GM06990 (cell line): Measurements from ENCODE around the gene PLPP6.

ENCODE experiments used
- DNase-seq: peaks from one replicate; pipeline ENCODE4 v3.0.0-alpha.2; 2011; ENCODE audit not compliant: insufficient read length; ENCODE audit errors: extremely low read depth
- H3K27me3 ChIP-seq: replicated peaks from 2 replicates; pipeline ENCODE4 v1.6.0; 2011; ENCODE audit warnings: low read length; ENCODE audit not compliant: control insufficient read depth, insufficient read depth
- H3K36me3 ChIP-seq: 2 replicates; pipeline ENCODE4 v1.5.1; 2011; ENCODE audit warnings: low read length; ENCODE audit not compliant: control insufficient read depth, insufficient read depth
- H3K4me3 ChIP-seq: replicated peaks from 2 replicates; pipeline ENCODE4 v1.5.1; 2011; ENCODE audit warnings: low read depth, mild to moderate bottlenecking, control low read depth, low read length
- TF ChIP-seq, protein P1 (sequence below): IDR thresholded peaks from 2 replicates; pipeline ENCODE4 v1.5.1; 2011; ENCODE audit warnings: low read length, control low read depth, mild to moderate bottlenecking, inconsistent platforms; ENCODE audit not compliant: insufficient read depth, poor library complexity, severe bottlenecking

Gene PLPP6

DNA sequence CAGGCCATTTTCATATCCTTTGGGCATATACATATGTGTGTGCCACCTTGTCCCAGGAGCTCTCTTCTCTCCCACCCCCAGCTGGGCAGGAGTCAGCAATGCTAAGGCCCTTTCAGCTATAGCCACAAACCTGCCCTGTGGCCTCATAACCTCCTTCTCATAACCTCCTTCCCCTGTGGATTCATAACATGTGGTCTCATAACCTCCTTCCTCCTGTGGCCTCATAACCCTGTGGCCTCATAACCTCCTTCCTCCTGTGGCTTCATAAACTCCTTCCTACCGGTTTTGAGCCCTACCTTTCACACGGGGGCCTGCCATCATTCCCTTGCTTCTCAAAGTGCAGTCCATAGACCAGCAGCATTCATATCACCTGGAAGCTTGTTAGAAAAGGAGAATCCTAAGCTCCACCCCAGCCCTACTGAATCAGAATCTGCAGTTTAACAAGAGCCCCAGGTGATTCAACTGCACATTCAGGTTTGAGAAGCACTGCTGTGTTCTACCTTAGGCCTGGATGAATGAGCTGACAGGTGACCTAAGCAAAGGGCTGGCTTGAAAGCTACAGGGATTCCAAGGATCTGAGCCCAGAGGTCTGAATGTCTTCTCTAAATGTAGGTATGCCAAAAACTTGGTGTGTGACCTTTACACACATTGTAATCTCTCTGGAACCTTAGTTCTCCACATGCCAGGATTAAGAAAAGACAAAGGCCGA, 41.9 kb upstream of the PLPP6 start:
- Histone ChIP-seq H3K27me3 (no peaks in the 10 kb centered on the region), H3K36me3 (no peaks in the 10 kb centered on the region), H3K4me3 (no peak overlapping the region)
- TF ChIP-seq, protein P1, sequence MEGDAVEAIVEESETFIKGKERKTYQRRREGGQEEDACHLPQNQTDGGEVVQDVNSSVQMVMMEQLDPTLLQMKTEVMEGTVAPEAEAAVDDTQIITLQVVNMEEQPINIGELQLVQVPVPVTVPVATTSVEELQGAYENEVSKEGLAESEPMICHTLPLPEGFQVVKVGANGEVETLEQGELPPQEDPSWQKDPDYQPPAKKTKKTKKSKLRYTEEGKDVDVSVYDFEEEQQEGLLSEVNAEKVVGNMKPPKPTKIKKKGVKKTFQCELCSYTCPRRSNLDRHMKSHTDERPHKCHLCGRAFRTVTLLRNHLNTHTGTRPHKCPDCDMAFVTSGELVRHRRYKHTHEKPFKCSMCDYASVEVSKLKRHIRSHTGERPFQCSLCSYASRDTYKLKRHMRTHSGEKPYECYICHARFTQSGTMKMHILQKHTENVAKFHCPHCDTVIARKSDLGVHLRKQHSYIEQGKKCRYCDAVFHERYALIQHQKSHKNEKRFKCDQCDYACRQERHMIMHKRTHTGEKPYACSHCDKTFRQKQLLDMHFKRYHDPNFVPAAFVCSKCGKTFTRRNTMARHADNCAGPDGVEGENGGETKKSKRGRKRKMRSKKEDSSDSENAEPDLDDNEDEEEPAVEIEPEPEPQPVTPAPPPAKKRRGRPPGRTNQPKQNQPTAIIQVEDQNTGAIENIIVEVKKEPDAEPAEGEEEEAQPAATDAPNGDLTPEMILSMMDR = no peak
- DNase-seq = no peak

DNA sequence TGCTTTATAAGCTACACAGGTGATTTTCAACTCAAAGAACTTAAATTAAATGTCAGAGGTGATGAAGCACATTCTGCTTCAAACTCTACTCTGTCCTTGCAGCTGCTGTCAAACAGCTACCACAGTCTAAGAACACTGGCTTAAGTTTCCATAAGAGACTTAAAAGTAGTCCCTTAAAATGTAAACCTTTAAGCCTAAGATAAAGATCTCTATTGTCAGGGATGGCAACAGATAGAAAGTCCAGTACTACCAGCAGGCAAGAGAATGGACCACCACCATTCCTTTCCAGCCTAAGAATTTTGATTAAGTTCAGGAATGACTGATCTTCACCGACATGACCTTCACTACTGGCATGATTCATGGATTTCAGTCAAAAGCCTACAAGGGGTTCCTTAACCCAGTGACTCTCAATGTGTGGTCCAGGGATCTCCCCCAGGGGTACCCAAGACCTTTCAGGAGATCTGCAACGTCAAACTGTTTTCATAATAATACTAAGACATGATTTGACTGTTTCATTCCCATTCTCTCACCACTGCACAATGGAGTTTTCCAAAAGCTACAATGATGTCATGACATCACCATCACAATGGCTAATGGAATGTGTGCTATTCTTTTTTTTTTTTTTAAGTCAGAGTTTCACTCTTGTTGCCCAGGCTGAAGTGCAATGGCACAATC, 41.1 kb upstream of the PLPP6 start:
- DNase-seq = no peak
- no peak overlapping the region for H3K4me3 ChIP-seq
- H3K27me3 ChIP-seq = no peaks in the 10 kb centered on the region
- TF ChIP-seq, protein P1 = no peak
- H3K36me3 ChIP-seq = no peaks in the 10 kb centered on the region

DNA sequence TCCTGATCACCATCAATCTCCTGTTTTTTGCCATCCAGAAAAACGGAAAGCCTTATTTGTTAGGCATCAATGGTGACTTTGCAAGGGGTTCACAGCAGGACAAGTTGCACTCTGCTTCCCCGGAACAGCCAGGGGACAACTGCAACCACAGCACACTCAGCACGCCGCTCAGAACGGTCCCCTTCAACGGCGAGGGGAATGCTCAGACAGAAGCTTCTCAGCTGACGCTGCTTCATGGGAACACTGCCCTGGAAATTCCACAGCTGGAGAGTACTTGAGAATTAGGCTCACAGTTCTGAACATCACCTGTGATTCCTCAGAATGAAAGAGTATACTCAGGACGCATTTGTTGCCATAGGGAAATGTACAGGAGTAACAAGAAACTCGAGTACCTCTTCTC, 40.1 kb upstream of the PLPP6 start:
- H3K27me3 ChIP-seq = no peaks in the 10 kb centered on the region
- DNase-seq = no peak
- H3K36me3 ChIP-seq = no peaks in the 10 kb centered on the region
- TF ChIP-seq, protein P1 = no peak
- no peak overlapping the region for H3K4me3 ChIP-seq

DNA sequence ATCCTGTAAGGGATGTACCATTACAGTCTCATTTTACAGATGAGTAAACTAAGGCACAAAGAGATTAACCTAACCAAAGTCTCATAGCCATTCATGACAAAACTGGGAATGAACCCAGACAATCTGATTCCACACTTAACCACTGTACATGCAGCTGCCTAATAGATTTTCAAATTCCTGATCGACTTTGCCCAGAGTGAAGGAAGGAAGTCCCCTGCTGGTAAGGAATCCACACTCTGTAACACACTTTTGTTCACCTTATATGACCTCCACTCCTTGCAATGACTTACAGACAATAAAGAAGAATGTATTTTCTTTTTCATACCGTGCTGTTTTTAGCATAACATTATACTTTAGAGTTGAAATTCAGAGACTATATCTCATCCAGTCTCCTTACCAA, 31.3 kb upstream of the PLPP6 start:
- H3K36me3 ChIP-seq = no peaks in the 10 kb centered on the region
- no peak overlapping the region for H3K4me3 ChIP-seq
- H3K27me3 ChIP-seq = no peaks in the 10 kb centered on the region
- DNase-seq = no peak
- TF ChIP-seq, protein P1 = no peak

DNA sequence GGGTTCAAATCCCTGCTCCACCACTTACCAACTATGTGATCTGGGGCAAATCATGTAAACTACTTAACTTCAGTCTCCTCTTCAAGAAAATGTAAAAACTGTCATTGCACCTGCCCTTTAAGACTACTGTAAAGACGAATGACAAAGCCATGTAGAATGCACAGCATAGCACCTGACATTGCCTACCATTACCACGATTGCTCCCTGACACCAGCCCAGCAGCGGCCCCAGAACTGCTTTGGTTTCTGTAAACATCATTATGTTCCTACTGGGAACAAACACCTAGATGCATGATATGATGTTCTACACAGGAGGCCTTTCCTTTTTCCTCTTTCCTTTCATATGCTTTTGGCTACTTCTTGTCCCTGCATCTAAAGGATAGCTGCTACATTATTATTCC, 23.1 kb upstream of the PLPP6 start:
- H3K36me3 ChIP-seq = no peaks in the 10 kb centered on the region
- DNase-seq = no peak
- no peaks in the 10 kb centered on the region for H3K27me3 ChIP-seq
- H3K4me3 ChIP-seq = no peak overlapping the region
- TF ChIP-seq, protein P1 = no peak
